ENCODE data around the gene LDLRAD4.

The LDLRAD4 gene

DNA sequence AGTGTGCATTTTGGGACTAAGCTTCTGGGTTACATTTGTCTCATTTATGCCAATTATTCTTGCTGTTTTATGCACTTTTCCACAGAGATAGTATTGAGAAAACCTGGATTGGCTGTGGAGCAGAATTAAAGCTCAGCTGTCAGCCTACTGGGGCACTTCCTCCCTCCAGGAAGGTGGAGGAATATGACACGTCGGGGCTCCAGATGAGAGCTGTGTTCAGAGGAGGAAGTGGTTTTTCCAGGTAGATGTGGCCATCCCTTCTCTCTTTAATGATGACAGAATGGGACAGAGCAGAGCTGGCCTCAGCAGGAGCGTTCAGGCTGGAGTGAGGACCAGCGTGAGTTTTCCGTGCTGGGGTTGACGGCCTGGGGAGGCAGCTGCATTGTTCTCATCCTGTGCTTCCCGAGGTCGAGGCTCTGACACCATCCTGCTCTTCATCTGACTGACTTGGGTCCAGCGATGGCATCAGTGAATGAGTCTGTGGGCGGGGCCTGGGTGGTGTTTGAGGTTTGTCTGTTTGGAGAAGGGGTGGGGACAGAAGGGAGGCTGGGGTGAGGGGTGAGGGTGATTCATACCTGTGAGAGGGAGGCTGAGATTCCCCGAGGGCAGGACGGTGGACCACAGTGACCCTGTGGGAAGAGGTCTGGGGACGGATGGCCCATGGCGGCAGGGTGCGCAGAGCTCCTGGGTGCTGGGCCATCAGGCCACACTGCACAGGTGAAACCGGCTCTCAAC is 207.0 kb downstream of the LDLRAD4 start:
- DNase-seq (ENCODE audit: low read depth in 3 of 3): no peak

DNA sequence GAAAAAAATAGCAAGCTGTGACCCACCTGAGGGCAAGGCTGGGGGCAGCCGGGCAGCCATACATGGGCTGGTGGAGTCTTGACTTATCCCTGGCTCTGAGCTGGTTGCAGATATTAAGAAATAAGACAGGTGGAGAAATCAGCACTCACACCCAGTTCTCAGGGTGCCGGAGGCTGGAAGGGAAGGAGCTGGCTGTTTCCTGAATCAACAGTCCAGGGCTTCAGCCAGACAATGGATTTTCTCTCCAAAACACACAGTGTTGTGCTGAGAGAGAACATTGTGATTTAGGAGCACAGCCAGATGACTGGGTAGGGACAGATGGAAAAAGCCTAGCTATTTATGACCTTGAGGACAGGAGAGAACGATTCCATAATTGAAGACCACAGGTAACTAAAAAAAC is 208.8 kb downstream of the LDLRAD4 start:
- DNase-seq (ENCODE audit: low read depth in 3 of 3): no peak

DNA sequence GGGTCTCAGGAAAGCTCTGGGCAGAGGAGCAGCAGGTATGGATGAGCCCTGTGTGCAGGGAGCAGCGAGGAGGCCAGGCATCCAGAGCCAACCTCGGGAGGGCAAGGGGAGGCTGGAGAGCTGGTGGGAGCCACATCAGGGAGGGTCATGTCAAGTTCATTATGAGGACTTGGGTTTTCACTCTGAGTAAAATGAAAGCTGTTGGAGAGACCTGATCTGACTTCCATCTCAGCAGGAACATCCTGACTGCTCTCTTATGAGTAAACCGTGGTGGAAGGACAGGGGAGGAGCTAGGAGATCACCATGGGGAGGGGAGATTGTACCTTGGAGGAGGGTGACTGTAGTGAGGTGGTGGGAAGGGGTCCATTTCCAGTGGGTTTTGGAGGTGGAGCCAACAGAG is 209.8 kb downstream of the LDLRAD4 start:
- DNase-seq (ENCODE audit: low read depth in 3 of 3): no peak

DNA sequence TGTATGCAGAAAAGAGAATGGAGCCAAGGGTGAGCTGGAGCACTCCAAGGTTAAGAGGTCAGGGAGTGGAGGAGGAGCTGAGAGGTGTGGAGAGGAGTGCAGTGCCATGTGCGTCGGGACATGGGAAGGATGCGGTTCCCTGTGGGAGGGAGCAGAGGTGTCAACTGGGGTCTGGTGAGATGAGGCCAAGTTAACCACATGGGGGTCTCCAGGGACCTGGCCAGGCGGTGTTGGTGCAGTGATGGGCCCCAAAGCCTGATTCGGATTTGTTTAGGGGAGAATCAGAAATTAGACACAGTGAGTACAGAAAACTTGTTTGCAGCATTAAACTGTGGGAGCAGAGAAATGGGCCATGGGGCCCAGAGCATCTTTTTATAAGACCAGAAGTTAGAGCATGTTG is 210.5 kb downstream of the LDLRAD4 start:
- DNase-seq (ENCODE audit: low read depth in 3 of 3): no peak

DNA sequence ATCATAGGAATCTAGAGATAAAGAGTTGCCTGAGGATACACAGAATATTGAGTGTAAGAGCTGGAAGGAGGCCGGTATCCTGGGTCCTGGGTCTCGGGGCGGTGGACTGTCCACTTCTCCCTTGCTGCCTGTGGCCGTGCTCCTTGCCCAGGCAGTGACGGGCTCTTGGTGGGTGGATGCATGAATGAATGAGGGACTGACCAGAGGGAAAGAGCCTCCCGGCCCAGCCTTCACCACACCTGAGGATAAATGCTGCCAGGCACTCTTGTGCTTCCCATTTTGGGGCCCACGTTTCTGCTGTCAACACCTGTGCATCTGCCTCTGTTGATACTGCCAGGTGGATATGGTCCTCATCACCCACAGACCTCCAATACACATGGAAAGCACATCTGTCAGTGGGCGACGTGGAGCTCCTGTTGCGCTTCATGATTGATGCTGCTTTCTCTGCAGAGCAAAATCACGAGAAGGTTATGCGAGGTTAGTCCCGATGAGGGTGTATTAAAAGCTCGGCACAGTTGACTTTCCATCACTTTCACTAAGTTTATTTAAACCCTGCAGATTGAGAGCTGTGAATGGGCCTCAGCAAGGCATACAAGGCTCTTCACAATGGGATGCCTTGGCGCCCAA is 211.4 kb downstream of the LDLRAD4 start:
- no peak for DNase-seq (ENCODE audit: low read depth in 3 of 3)

DNA sequence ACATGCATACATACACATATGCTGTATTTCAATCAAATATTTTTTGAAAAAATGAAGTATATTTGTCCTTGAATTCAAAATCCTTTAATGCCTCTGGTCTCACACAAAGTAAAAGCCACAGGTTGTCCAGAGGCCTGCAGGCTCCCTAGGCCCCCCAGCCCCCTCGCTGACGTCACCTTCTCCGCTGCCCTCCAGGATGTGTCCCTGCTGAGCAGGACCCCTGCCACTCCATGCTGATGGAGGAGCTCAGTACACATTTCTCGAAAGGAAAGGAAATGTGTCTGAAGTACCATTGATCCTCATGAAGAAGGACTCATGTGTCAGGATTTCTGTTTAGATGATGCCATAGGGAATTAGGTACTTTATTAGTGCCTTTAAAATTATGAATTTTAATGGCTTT is 212.1 kb downstream of the LDLRAD4 start:
- DNase-seq (ENCODE audit: low read depth in 3 of 3): no peak

DNA sequence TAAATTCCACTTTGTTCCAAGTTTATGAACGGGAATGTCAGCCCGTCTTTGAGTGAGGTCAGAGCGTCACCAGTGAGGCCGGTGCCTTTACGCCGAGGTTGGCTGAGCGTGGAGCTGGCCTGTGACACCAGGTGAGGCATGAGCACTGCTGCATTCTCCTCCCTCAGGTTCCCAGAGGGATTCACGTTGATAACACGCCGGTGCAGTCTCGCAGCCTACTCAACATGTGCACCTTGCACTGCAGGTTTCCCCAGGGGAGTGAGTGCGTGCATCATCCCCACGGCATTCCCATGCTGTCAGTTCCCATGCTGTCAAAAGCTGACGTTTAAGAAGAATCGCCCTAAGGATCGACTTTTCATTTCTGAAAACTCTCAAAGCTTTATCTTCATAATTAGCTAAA is 213.3 kb downstream of the LDLRAD4 start:
- no peak for DNase-seq (ENCODE audit: low read depth in 3 of 3)

DNA sequence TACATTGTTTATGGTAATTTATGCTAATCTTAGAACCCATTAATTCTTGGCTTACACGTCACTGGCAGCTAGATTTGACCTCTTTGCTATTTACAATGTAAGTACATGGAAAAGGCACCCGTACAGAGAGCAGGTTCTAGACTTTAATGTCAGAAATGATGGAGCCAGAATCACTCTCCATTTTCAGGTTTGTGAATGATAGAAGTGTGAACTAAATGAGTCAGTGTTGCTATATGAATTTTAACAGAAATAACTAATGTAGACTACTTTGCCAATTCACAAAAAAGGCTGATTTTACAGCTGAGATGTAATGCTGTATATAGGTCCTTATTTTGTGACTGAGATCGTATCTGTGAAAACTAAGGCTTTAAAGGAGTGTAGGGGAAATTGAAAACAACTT is 214.6 kb downstream of the LDLRAD4 start:
- no peak for DNase-seq (ENCODE audit: low read depth in 3 of 3)

DNA sequence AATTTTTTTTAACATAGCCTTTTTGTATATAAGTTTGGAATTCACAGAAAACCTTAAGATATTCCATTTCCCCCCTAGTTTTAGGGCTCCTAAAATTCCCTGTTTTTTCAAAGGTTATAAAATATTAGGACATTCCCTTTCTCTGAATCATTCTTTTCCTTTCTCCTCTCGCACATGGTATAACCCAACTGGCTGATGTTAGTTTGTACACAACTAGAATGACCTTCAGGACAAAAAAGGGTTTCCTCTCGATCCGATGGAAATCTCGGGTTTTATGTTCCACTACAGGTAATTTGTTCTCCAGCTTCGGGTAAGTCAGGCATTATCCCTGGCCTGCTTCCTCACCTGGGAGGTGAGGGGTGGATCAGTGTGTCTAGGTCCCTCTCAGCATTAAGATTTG is 215.1 kb downstream of the LDLRAD4 start:
- no peak for DNase-seq (ENCODE audit: low read depth in 3 of 3)

DNA sequence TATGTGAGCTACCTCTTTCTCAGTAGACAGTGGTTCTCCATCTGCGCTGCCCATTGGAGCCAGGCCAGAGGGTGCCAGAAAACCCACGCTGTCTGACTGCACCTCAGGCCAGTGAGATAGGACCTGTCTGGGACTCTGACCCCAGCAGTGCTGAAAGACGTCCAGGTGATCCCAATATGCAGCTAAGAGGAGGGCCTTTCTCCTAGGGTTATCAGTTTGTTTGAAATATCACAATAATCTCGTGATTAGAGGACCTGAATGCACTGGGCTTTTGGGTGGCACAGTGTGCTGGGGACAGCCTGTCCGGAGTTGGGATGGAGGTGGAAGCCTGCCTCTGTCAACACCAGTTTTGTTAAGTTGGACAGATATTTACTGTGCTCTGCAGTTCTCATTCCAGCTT is 216.3 kb downstream of the LDLRAD4 start:
- no peak for DNase-seq (ENCODE audit: low read depth in 3 of 3)

DNA sequence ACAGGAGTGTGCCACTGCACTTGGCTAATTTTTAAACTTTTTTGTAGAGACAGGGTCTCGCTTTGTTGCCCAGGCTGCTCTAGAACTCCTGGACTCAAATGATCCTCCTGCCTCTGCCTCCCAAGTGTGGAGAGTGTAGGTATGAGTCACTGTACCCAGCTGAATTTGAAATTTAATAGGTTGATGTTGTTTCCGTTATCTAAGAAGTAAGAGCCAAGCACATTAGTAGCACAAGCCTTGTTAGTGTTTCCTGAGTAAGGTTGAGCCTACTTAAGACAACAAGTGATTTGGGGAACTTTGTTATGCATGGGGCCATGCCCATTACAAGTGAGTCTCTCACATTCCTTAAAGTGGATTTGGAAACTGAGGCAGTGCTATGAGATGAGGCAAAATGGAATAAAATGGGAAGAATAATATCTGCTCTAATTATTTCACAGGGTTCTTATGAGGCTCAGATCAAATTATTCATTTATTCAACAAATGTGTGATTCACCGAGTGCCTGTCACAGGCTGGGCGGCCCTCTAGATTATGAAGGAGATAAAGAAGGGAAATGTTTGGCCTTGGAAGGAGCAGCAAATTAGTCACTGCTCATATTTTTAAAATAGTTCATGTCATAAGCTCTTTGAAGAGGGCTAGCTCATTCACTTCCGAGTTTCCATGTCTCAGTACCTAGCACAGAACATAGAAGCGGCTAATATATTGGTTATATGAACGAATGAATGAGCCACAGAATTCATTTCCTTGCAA is 217.2 kb downstream of the LDLRAD4 start:
- DNase-seq (ENCODE audit: low read depth in 3 of 3): no peak

DNA sequence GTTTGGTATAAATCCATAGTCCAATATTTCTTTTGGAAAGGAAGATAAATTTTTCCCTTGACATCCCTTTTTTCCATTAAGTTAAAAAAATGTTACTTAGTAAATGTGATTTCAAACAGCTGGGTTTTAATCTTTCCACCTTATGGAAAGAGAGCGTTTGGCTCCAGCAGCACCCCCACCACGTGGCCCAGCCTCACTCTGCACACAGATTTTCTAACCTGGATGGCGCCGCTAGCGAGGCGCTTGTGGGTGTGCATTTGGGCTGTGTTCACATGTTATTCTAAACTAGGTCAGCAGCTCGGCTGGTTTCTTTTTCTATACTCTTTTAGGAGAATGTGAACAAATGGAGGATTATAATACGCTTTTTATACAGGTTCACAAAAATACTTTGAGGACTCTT is 218.0 kb downstream of the LDLRAD4 start:
- peak in 1 of 3 experiments; percentile 21 for DNase-seq (ENCODE audit: low read depth in 3 of 3)

DNA sequence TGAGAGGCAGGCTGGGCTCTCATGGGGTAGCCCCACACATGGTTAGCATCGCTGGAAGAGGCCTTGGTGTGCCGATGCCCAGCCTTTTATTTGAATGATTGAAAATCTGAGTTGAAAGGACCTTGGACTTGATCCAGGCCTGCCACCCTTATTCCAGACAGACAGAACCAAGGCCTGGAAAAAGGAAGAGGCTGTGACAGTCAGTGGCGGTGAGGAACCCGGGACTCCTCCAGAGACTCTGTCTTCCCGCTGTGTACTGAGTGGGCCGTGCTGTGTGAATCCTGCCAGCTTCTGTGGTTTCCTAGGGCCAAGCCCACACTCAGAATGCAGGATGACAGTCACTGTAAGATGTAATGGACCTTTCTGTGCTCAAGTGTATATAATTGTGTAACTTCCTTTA is 218.5 kb downstream of the LDLRAD4 start:
- no peak for DNase-seq (ENCODE audit: low read depth in 3 of 3)

DNA sequence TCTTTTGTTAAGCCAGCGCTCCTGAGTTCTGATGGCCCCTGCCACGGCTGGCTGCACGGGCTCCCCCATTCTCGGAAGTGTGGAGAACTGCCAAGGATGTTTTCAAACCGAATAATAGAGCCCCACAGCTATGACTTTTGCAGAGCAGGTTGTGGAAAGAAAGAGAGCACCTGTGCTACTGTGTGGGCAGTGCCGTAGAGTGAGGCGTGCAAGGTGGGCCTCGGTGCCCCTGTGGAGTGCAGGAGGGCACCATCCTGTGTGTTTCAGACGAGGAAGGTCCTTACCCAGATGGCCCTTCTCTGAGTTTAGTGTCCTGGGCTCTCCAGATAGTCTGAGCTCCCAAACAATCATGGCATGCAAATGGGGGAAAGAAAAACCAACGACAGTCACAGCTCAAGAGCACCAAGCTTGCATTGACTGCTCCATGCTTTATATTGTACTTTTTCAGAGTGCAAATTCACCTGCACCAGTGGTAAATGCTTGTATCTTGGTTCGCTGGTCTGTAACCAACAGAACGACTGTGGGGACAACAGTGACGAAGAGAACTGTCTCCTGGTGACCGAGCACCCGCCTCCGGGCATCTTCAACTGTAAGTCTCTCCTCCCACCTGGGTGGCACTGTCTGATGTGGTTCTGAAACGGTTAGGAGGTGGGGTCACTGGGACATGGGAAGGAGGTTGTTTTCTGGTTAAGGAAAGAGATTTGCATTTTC is 219.4 kb downstream of the LDLRAD4 start:
- peak in 2 of 3 experiments; percentile 31 for DNase-seq (ENCODE audit: low read depth in 3 of 3)

DNA sequence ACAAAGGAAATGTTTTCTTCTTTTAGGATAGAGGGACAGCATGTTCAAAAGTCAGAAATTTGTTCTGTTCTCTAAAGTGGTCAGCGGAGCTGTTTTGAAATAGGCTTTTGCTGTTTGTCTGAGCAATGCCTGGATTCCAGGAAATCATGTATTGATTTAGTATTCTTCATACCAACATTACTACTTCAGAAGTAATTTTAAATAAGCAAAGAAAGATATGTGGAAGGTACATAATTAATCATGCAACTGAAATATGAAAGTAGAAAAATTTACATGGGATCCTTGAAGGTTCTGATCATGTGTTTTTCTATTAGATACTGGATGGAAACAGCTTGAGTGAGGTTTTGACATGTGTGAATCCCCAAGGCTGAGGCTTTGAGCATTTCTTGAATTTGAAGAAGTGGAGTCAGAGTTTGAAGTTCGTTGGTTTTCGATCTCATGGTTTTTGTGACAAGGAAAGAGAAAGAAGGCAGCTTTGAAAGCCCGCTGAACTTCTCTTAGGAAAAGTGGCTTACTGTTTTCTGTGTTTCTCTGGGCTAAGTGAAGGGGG is 220.0 kb downstream of the LDLRAD4 start:
- DNase-seq (ENCODE audit: low read depth in 3 of 3): no peak

DNA sequence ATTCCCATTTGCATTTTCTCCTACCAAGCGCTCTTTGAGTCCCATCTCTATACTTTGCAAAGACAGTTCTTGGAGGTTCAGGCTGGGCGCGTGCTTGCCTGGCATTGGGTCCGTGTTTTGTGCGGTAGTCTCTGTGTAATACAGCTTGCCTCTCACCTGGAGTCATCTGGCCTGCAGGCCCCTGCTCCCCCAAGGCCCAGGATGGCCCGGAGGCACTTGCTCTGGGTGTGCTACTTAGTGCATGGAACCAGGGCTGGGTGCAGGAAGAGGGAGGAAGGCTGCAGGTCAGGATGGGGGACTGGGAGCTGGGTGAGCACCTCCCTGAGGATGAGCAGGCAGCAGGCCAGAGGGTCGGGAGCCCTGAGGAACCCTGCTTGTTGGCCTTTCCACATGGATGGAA is 220.9 kb downstream of the LDLRAD4 start:
- no peak for DNase-seq (ENCODE audit: low read depth in 3 of 3)

DNA sequence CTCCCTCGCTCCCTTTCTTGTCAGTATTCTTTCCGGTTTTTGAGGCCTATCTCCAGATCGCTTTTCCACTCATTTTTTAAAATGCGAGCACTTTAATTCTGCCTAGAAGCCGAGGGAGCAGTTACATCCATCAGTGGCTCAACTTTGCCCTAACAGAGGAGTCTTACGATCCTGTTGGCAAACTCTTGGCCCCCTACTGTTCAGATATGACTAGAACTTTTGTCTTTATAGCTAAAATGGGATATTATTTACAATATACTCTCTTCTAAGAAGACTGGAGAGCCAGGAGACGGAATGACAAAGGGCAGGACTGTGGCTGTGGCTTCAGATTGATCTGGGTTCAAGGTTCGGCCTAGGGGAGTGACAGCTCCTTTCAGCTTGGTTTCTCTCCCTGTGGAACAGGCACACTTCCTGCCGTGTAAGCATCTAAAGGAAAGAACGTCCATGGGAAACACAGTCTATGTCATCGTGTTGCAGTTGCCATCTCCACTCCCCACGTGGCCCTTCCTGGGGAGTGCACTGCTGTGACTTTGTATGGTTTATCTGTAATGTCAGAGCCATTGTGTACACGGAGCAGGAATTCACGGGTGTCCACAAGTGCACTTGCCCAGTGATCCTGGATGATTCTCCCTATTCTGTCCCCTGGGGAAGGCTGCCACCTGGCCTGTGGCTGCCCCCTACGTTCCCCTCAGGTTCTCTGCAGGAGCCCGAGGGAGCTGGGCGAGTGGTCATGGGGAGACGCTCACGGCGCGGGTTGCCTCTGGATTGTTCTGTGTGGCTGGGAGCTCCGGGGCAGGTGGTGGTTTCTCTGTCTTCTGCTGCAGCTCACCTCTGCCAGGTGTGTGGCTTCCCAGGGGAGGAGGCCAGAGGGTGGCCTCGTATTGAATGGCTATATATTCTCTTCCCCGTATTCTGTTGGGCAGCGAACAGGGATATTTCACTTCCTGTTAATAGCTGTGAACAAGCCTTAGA is 222.0 kb downstream of the LDLRAD4 start:
- DNase-seq (ENCODE audit: low read depth in 3 of 3): no peak

DNA sequence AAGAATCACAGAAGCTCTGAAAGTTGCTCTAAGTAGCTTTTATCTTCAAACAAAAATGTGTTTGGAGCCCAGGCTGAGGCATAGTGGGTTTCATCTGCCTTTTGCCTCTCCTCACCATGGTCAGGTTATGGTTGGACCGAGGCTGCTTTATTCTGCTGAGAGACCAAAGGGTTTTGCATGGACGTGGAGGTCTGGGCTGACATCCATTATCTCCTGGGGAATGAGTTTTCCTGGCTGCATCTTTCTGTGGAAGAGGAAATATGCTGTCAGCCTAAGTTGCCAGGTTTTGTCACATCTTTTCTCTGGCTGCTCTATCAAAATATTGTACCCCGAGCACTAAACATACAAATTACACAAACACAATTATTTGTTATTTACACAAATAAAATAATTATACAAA is 223.2 kb downstream of the LDLRAD4 start:
- DNase-seq (ENCODE audit: low read depth in 3 of 3): no peak

DNA sequence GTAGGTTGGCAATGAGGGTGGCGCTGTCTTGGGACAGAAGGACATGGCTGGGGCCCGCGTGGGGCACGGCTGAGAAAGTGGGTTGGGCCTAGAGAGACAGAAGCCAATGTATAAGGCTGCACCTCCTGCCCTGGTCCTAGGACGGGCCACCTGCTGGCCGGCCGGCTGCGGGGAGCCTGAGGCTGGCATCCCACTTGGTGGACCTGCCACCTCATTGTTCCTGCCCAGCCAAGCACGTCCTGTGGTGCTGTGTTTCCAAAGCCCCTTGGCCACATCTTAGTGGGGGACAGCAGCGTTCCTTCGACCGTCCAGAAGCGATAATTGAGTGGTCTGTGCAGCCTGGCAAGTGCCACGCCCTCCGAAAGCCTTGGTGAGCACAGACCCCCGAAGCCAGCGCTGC is 223.9 kb downstream of the LDLRAD4 start:
- no peak for DNase-seq (ENCODE audit: low read depth in 3 of 3)

DNA sequence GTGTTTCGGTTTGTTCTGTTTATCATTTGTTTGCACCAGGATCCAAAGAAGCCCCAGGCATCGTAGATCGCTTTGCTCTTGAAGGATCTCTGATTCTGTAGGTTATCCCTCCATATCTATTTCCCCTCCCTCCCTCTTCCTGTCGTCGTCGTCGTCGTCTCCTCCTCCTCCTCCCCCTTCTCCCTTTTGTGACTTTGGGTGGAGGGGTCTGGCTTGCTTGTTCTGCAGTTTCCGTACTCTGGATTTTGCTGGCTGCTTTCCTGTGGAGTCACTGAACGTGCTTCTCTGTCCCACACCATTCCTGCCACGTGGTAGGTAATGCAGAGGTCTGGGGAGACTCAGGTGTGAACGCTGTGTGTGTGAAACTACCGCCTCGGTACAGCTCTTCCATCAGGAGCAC is 225.0 kb downstream of the LDLRAD4 start:
- DNase-seq (ENCODE audit: low read depth in 3 of 3): no peak
